Gastroesophageal sphincter (tissue), 4 donors: ENCODE results near the gene MPPED1. TPM values are rescaled to one million over a fixed set of nuclear protein-coding genes. Genes with fewer than 3 reads are reported as not detected.

ENCODE experiments used
- ATAC-seq: fragments of 150-250 bp; one replicate; pipeline ENCODE4 v1.9.1; 2016; ENCODE audit warnings: mild to moderate bottlenecking, moderate library complexity
- H3K27ac ChIP-seq, 4 donors: fragments of 200-600 bp; sonication (generic) in 3 of 4; 1 replicate in 3 of 4; 2 replicates in 1 of 4; pipeline ENCODE4 v1.5.1; 2016 to 2019
- H3K27me3 ChIP-seq: fragments of 200-600 bp; sonication (generic); one replicate; pipeline ENCODE4 v1.5.1; 2019
- H3K36me3 ChIP-seq, 2 donors: fragments of 200-600 bp; sonication (generic); one replicate each; pipeline ENCODE4 v1.5.1; 2019; ENCODE audit warnings: control low read depth in 1 of 2
- H3K4me1 ChIP-seq, 3 donors: fragments of 200-600 bp; sonication (generic); 1 replicate in 2 of 3; 2 replicates in 1 of 3; pipeline ENCODE4 v1.5.1; 2016 to 2019; ENCODE audit warnings: control low read depth in 2 of 3
- H3K4me3 ChIP-seq, 2 donors: fragments of 200-600 bp; sonication (generic); one replicate each; pipeline ENCODE4 v1.5.1; 2019; ENCODE audit warnings: mild to moderate bottlenecking in 1 of 2, moderate library complexity in 1 of 2
- H3K9me3 ChIP-seq, 3 donors: fragments of 200-600 bp; sonication (generic); one replicate each; pipeline ENCODE4 v1.5.1; 2017 to 2019; ENCODE audit warnings: control low read depth in 2 of 3
- CTCF ChIP-seq, 4 experiments: fragments of 200-600 bp in 2 of 4; fragments of 450-650 bp in 2 of 4; sonication (generic) in 1 of 4; IDR thresholded peaks; one replicate each; pipeline ENCODE4 v1.5.1; 2017 to 2019; ENCODE audit warnings: antibody characterized with exemption in 4 of 4, mild to moderate bottlenecking in 2 of 4, moderate library complexity in 2 of 4
- EP300 ChIP-seq: sonication (generic); formaldehyde crosslinking; IDR thresholded peaks from one replicate; pipeline ENCODE4 v1.6.1; 2017; ENCODE audit warnings: antibody characterized with exemption, mild to moderate bottlenecking
- POLR2A ChIP-seq, 2 donors: fragments of 450-650 bp; IDR thresholded peaks; one replicate each; pipeline ENCODE4 v1.6.1; 2017; ENCODE audit warnings: antibody characterized with exemption in 2 of 2, mild to moderate bottlenecking in 2 of 2, moderate library complexity in 1 of 2
- POLR2AphosphoS5 ChIP-seq: sonication (generic); formaldehyde crosslinking; IDR thresholded peaks from one replicate; pipeline ENCODE4 v1.6.1; 2017; ENCODE audit warnings: antibody characterized with exemption
- WGBS, 2 donors: methylation state at CpG; one replicate each; pipeline ENCODE4 v1.1.5; 2018; ENCODE audit warnings: low coverage in 1 of 2; 5-methylcytosine and 5-hydroxymethylcytosine counted together
- total RNA-seq, 4 donors: library from RNA; depleted of rRNA; stranded (reverse); fragments of >200 nt; gene quantifications; one replicate each; pipeline ENCODE4 v1.1.0, GENCODE V29; 2016

MPPED1 gene
- total RNA-seq, 4 donors from 2014 or later = 0.13 TPM; not detected in 3

DNA sequence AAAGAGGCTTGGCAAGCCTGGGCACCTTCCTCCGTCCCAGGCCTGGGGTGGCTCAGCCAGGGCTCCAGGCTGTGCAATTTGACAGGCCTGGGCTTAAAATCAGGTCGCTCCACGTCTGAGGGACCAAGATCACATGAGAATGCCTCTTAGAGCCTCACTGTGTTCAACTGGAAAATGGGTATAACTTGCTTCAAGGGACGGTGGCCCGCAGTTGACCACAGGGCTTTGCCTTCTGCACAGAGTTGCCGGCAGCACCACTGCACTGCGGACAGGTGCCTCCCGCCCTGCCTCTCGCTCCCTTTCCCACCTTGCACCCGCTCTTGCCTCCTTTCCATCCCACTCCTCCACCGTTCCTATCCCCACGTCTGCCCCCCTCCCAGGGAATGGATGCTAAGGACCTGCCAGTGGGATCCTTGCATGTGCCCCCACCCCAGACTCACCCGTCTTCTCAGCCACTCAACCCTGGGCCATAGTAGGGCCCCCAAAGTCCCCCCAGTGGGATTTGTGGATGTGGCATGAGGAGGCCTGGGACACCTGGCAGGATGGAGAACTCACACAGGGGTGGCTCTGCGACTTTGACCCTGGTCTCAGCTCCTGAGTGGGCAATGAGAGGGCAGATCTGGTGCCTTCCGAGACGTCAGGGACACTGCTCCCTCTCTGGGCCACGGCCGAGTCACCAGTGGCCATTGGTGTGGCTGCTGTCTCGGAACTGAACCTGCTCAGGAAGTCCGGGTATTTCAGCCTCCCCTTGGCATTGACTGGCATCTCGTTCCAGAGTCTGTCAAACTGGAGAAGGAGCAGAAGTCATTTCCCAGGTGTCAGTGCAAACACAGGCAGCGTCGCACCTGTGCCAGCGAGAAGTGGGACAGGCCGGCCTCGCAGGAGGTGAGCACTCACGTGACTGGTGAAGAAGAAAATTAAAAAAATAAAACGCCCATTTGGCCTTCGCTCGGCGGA, 128.0 kb downstream of the MPPED1 start:
- TF ChIP-seq CTCF (IDR thresholded peaks at IDR 0.05) (no peak), EP300 (no peak), POLR2A (IDR thresholded peaks at IDR 0.05) (no peak)

DNA sequence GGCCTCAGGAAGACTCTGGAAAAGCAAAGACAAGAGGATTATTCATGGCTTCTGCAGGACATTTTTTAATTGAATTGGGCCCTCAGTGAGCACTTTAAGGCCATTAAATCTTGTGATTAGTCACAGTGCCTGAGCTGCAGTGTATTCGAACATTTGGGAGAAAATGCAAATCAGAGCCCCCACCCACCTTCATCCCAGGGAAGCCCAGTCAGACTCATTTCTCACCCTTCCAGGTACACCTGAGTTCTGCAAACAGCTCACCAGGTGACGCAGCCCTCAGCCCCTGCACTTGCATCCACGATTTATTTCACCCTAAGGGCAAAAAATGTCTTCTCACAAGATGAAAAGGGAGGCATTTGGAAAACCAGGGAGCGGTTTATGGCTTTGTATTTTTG, 128.7 kb downstream of the MPPED1 start:
- peaks cover 0 to 23% of the 10 kb centered on the region in 2 donors for H3K36me3 ChIP-seq
- 72 to 88% methylated on average over 1 to 3 of the region's 4 CpGs for WGBS, 2 donors
- H3K9me3 ChIP-seq = peaks cover 0 to 15% (median 0%) of the 10 kb centered on the region in 3 donors
- no peak overlapping the region for H3K27ac ChIP-seq
- H3K4me3 ChIP-seq = no peak overlapping the region
- H3K27me3 ChIP-seq = no peaks in the 10 kb centered on the region
- no peaks in the 10 kb centered on the region for H3K4me1 ChIP-seq
- no peak for ATAC-seq
- TF ChIP-seq POLR2A (IDR thresholded peaks at IDR 0.05) = no peak
- TF ChIP-seq EP300 = no peak
- no peak for TF ChIP-seq CTCF (IDR thresholded peaks at IDR 0.05)
- no peak for TF ChIP-seq POLR2AphosphoS5

More for the DNA sequence above, 128.0 kb downstream of the MPPED1 start:
- Histone ChIP-seq H3K4me1 (no peaks in the 10 kb centered on the region), H3K4me3 (no peak overlapping the region), H3K9me3 (peaks cover 0 to 15% (median 0%) of the 10 kb centered on the region in 3 donors), H3K27me3 (no peaks in the 10 kb centered on the region), H3K36me3 (peaks cover 0 to 23% of the 10 kb centered on the region in 2 donors), H3K27ac (no peak overlapping the region)
- 84 to 88% methylated on average over 16 to 17 of the region's 31 CpGs for WGBS, 2 donors
- no peak for ATAC-seq

GRCh38 chr22:43541022-43541421, 129.2 kb downstream of the MPPED1 start:
- Histone ChIP-seq H3K27me3 (no peaks in the 10 kb centered on the region), H3K36me3 (peaks cover 0 to 23% of the 10 kb centered on the region in 2 donors), H3K9me3 (peaks cover 0 to 15% (median 0%) of the 10 kb centered on the region in 3 donors), H3K4me3 (no peak overlapping the region), H3K27ac (no peak overlapping the region), H3K4me1 (no peaks in the 10 kb centered on the region)
- no peak for ATAC-seq
- 67 to 79% methylated on average over 5 of the region's 6 CpGs for WGBS, 2 donors
- no peak for TF ChIP-seq POLR2A (IDR thresholded peaks at IDR 0.05)
- TF ChIP-seq CTCF (IDR thresholded peaks at IDR 0.05) = no peak
- no peak for TF ChIP-seq POLR2AphosphoS5
- TF ChIP-seq EP300 = no peak

- TF ChIP-seq POLR2AphosphoS5 = no peak
- no peak for TF ChIP-seq CTCF (IDR thresholded peaks at IDR 0.05)
- no peak for TF ChIP-seq POLR2A (IDR thresholded peaks at IDR 0.05)
- no peak for TF ChIP-seq EP300
- Histone ChIP-seq H3K27ac (no peak overlapping the region), H3K9me3 (peaks cover 0 to 12% (median 0%) of the 10 kb centered on the region in 3 donors), H3K27me3 (no peaks in the 10 kb centered on the region), H3K36me3 (peaks cover 0 to 18% of the 10 kb centered on the region in 2 donors), H3K4me3 (no peak overlapping the region), H3K4me1 (no peaks in the 10 kb centered on the region)
- WGBS, 2 donors = 42 to 92% methylated on average over 6 to 9 of the region's 18 CpGs
- ATAC-seq = no peak
These were observed 129.9 kb downstream of the MPPED1 start for GRCh38 chr22:43541462-43542407.
